HepG2 (cell line): ENCODE results near the gene NNMT. TPM values are rescaled to one million over a fixed set of nuclear protein-coding genes. Genes with fewer than 3 reads are reported as not detected.
A peak's percentile ranks its signal among the peaks of the same experiment; 100 is the strongest.

ENCODE experiments used
- ARNT ChIP-seq: fragments of 450-650 bp; IDR thresholded peaks from 2 replicates; pipeline ENCODE4 v1.6.1; 2017
- BATF2 ChIP-seq: sonication (generic); formaldehyde crosslinking; IDR thresholded peaks from 2 replicates; pipeline ENCODE4 v1.8.0; 2022; ENCODE audit warnings: mild to moderate bottlenecking, missing genetic modification reagents, moderate library complexity
- BRF2 ChIP-seq: sonication (generic); formaldehyde crosslinking; IDR thresholded peaks from 2 replicates; pipeline ENCODE4 v1.8.1; 2022; ENCODE audit warnings: mild to moderate bottlenecking, missing genetic modification reagents
- GFI1 ChIP-seq: sonication (generic); formaldehyde crosslinking; IDR thresholded peaks from 2 replicates; pipeline ENCODE4 v1.5.0; 2020; ENCODE audit warnings: missing genetic modification reagents, mild to moderate bottlenecking, borderline replicate concordance
- HMG20B ChIP-seq: conservative IDR thresholded peaks from 2 replicates; pipeline ENCODE4 v1.6.1; 2016; ENCODE audit warnings: missing genetic modification reagents, missing compliant biosample characterization
- KLF13 ChIP-seq: sonication (generic); formaldehyde crosslinking; IDR thresholded peaks from 2 replicates; pipeline ENCODE4 v1.4.0; 2020; ENCODE audit warnings: mild to moderate bottlenecking, missing genetic modification reagents
- MAF1 ChIP-seq: sonication (generic); formaldehyde crosslinking; IDR thresholded peaks from 2 replicates; pipeline ENCODE4 v1.5.0; 2020; ENCODE audit warnings: missing genetic modification reagents, borderline replicate concordance
- MED8 ChIP-seq: sonication (generic); formaldehyde crosslinking; IDR thresholded peaks from 2 replicates; pipeline ENCODE4 v1.8.1; 2023; ENCODE audit warnings: mild to moderate bottlenecking, missing genetic modification reagents; ENCODE audit not compliant: insufficient replicate concordance
- MIER3 ChIP-seq: IDR thresholded peaks from 2 replicates; pipeline ENCODE4 v1.6.1; 2016; ENCODE audit warnings: missing compliant biosample characterization, borderline replicate concordance
- NR2F6 ChIP-seq, 2 experiments: IDR thresholded peaks; 2 replicates each; pipeline ENCODE4 v1.6.1; 2016; ENCODE audit warnings: antibody characterized with exemption in 1 of 2, mild to moderate bottlenecking in 1 of 2
- RBM39 ChIP-seq: fragments of 200-400 bp; formaldehyde crosslinking; IDR thresholded peaks from one replicate; pipeline ENCODE4 v1.6.1; 2018; ENCODE audit warnings: antibody characterized with exemption, mild to moderate bottlenecking, low read depth, low read length; ENCODE audit not compliant: poor library complexity, severe bottlenecking
- RFXANK ChIP-seq: IDR thresholded peaks from 2 replicates; pipeline ENCODE4 v1.6.1; 2016
- RFXAP ChIP-seq: sonication (generic); formaldehyde crosslinking; IDR thresholded peaks from 2 replicates; pipeline ENCODE4 v1.4.0; 2020; ENCODE audit warnings: missing genetic modification reagents, borderline replicate concordance
- SRSF9 ChIP-seq: fragments of 200-400 bp; formaldehyde crosslinking; IDR thresholded peaks from 2 replicates; pipeline ENCODE4 v1.6.1; 2018; ENCODE audit warnings: borderline replicate concordance, mild to moderate bottlenecking, low read depth, low read length; ENCODE audit not compliant: insufficient read depth, poor library complexity, severe bottlenecking
- SSRP1 ChIP-seq: IDR thresholded peaks from 2 replicates; pipeline ENCODE4 v1.6.1; 2016; ENCODE audit warnings: control low read depth
- TFDP2 ChIP-seq: sonication (generic); formaldehyde crosslinking; IDR thresholded peaks from 2 replicates; pipeline ENCODE4 v1.4.0; 2020; ENCODE audit warnings: missing genetic modification reagents
- TOPORS ChIP-seq: sonication (generic); formaldehyde crosslinking; IDR thresholded peaks from 2 replicates; pipeline ENCODE4 v1.8.0; 2023; ENCODE audit warnings: mild to moderate bottlenecking, missing genetic modification reagents
- ZBTB34 ChIP-seq: sonication (generic); formaldehyde crosslinking; IDR thresholded peaks from 2 replicates; pipeline ENCODE4 v1.8.0; 2022; ENCODE audit warnings: mild to moderate bottlenecking, missing genetic modification reagents
- ZNF225 ChIP-seq: sonication (generic); formaldehyde crosslinking; IDR thresholded peaks from 2 replicates; pipeline ENCODE4 v1.4.0; 2020; ENCODE audit warnings: mild to moderate bottlenecking, missing genetic modification reagents
- ZNF234 ChIP-seq: sonication (generic); formaldehyde crosslinking; conservative IDR thresholded peaks from 2 replicates; pipeline ENCODE4 v1.5.1; 2020; ENCODE audit warnings: mild to moderate bottlenecking, missing genetic modification reagents
- ZNF343 ChIP-seq: sonication (generic); formaldehyde crosslinking; IDR thresholded peaks from 2 replicates; pipeline ENCODE4 v1.4.0; 2020; ENCODE audit warnings: mild to moderate bottlenecking, missing genetic modification reagents
- ZNF570 ChIP-seq: sonication (generic); formaldehyde crosslinking; IDR thresholded peaks from 2 replicates; pipeline ENCODE4 v1.4.0; 2020; ENCODE audit warnings: mild to moderate bottlenecking, missing genetic modification reagents, borderline replicate concordance
- ZNF589 ChIP-seq: sonication (generic); formaldehyde crosslinking; conservative IDR thresholded peaks from 2 replicates; pipeline ENCODE4 v1.8.0; 2022; ENCODE audit warnings: mild to moderate bottlenecking, moderate library complexity, missing genetic modification reagents
- ZNF597 ChIP-seq: sonication (generic); formaldehyde crosslinking; IDR thresholded peaks from 2 replicates; pipeline ENCODE4 v1.5.0; 2020; ENCODE audit warnings: missing genetic modification reagents
- polyA plus RNA-seq, 8 experiments: library from polyadenylated mRNA; depleted of rRNA in 3 of 8; stranded (reverse) in 7 of 8; unstranded in 1 of 8; fragments of >200 nt; fragmentation: Illumina TruSeq in 4 of 8; extraction: Trizol in 4 of 8; gene quantifications; 2 replicates each; pipeline versions ENCODE4 v1.2.1 to v1.2.3, GENCODE V29; 2011 to 2016; ENCODE audit warnings: low read depth in 4 of 8, missing spikeins in 1 of 8, mixed read lengths in 1 of 8; ENCODE audit not compliant: insufficient read depth in 1 of 8
- total RNA-seq, 5 experiments: library from RNA; depleted of rRNA; stranded (reverse); fragments of >200 nt; fragmentation: Illumina TruSeq; extraction: Trizol; gene quantifications; 2 replicates each; pipeline ENCODE4 v1.2.3, GENCODE V29; 2016; ENCODE audit warnings: low read depth in 1 of 5
- TF ChIP-seq, protein P1 (sequence below): sonication (generic); formaldehyde crosslinking; IDR thresholded peaks from 2 replicates; pipeline ENCODE4 v1.4.0; 2020; ENCODE audit warnings: missing genetic modification reagents, borderline replicate concordance

NNMT gene
- total and polyA plus RNA-seq, 2 of the 13 experiments (the other 11 are each of a cell fraction or from before 2014, with no cell fraction given) = 0.13 TPM; not detected in 1

GRCh38 chr11:114315749-114316368 lies 19.7 kb downstream of the NNMT start (continued):
- TF ChIP-seq ZNF597 (CRISPR knock-in tag) = no peak
- TF ChIP-seq ZNF225 (CRISPR knock-in tag) = no peak
- TF ChIP-seq ARNT = no peak
- TF ChIP-seq BATF2 (CRISPR knock-in tag) = no peak
- no peak for TF ChIP-seq ZNF234 (CRISPR knock-in tag)
- no peak for TF ChIP-seq TFDP2
- no peak for TF ChIP-seq ZNF343 (CRISPR knock-in tag)
- TF ChIP-seq SRSF9 = no peak
- TF ChIP-seq RFXAP (CRISPR knock-in tag) = no peak
- TF ChIP-seq RFXANK (CRISPR knock-in tag) = no peak
- TF ChIP-seq GFI1 (CRISPR knock-in tag) = peak; percentile 91
- TF ChIP-seq MAF1 = no peak
- TF ChIP-seq, protein P1, sequence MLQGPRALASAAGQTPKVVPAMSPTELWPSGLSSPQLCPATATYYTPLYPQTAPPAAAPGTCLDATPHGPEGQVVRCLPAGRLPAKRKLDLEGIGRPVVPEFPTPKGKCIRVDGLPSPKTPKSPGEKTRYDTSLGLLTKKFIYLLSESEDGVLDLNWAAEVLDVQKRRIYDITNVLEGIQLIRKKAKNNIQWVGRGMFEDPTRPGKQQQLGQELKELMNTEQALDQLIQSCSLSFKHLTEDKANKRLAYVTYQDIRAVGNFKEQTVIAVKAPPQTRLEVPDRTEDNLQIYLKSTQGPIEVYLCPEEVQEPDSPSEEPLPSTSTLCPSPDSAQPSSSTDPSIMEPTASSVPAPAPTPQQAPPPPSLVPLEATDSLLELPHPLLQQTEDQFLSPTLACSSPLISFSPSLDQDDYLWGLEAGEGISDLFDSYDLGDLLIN (CRISPR knock-in tag) = no peak
- no peak for TF ChIP-seq ZBTB34 (CRISPR knock-in tag)
- TF ChIP-seq ZNF589 (CRISPR knock-in tag) = no peak
- no peak for TF ChIP-seq ZNF570 (CRISPR knock-in tag)
- TF ChIP-seq MED8 (CRISPR knock-in tag) = no peak
- peak; percentile 100 for TF ChIP-seq NR2F6 (IDR thresholded peaks at IDR 0.05)
- TF ChIP-seq NR2F6 (CRISPR knock-in tag; IDR thresholded peaks at IDR 0.05) = peak; percentile 99
- no peak for TF ChIP-seq TOPORS
- TF ChIP-seq KLF13 (CRISPR knock-in tag) = no peak
- peak; percentile 96 for TF ChIP-seq HMG20B
- TF ChIP-seq SSRP1 (CRISPR knock-in tag) = no peak
- no peak for TF ChIP-seq BRF2
- TF ChIP-seq RBM39 = no peak
- TF ChIP-seq MIER3 (CRISPR knock-in tag) = peak; percentile 63; the same call in 1 of the 2 replicates
